T-helper 22 cell (primary cell): Measurements from ENCODE around the gene EML2.
A peak's percentile ranks its signal among the peaks of the same experiment; 100 is the strongest.
"Not testable (repeated sequence)": the region's sequence is repeated elsewhere in the genome, so short reads cannot be mapped to it uniquely, and the experiment has no call there.

Experiments used
- DNase-seq: peaks from one replicate; pipeline ENCODE4 v3.0.0-alpha.2; 2020; ENCODE audit warnings: low read depth

Gene EML2

GRCh38 chr19:45646345-45646698, 7.1 kb upstream of the EML2 start:
- no peak for DNase-seq

- peak; percentile 61 for DNase-seq
Measured at GRCh38 chr19:45645631-45646344, 6.6 kb upstream of the EML2 start.

GRCh38 chr19:45645068-45645630, 6.0 kb upstream of the EML2 start:
- DNase-seq = no peak

- DNase-seq = no peak
Measured at GRCh38 chr19:45643927-45644771, 5.0 kb upstream of the EML2 start.

GRCh38 chr19:45643024-45643926, 4.1 kb upstream of the EML2 start:
- peak; percentile 60 for DNase-seq

- DNase-seq = peak; percentile 43
Measured at GRCh38 chr19:45641274-45642105, 2.3 kb upstream of the EML2 start.

- DNase-seq = no peak
Measured at GRCh38 chr19:45640849-45641273, 1.7 kb upstream of the EML2 start.

GRCh38 chr19:45637890-45638667, 1.1 kb downstream of the EML2 start:
- no peak for DNase-seq

GRCh38 chr19:45636902-45637301, 2.3 kb downstream of the EML2 start:
- no peak for DNase-seq

- no peak for DNase-seq
Measured at GRCh38 chr19:45636275-45636674, 2.9 kb downstream of the EML2 start.

- DNase-seq = no peak
Measured at GRCh38 chr19:45632468-45633196, 6.6 kb downstream of the EML2 start.

- no peak for DNase-seq
Measured at GRCh38 chr19:45630463-45630862, 8.7 kb downstream of the EML2 start.

- DNase-seq = no peak
Measured at GRCh38 chr19:45629704-45630103, 9.5 kb downstream of the EML2 start.

- DNase-seq = not testable (repeated sequence)
Measured at GRCh38 chr19:45628219-45628618, 11.0 kb downstream of the EML2 start.

- DNase-seq = no peak
Measured at GRCh38 chr19:45623984-45624383, 15.2 kb downstream of the EML2 start.

- DNase-seq = no peak
Measured at GRCh38 chr19:45621976-45622503, 17.2 kb downstream of the EML2 start.

- no peak for DNase-seq
Measured at GRCh38 chr19:45621389-45621788, 17.8 kb downstream of the EML2 start.

- DNase-seq = no peak
Measured at GRCh38 chr19:45616704-45617017, 22.5 kb downstream of the EML2 start.
